Measurements from ENCODE around the gene LANCL3. TPM values are rescaled to one million over a fixed set of nuclear protein-coding genes. Genes with fewer than 3 reads are reported as not detected.
"Not testable (repeated sequence)": the region's sequence is repeated elsewhere in the genome, so short reads cannot be mapped to it uniquely, and the experiment has no call there.

Gene LANCL3
- total and polyA plus RNA-seq, 7 donors = 1.6 to 7.5 (median 3.6) TPM

DNA sequence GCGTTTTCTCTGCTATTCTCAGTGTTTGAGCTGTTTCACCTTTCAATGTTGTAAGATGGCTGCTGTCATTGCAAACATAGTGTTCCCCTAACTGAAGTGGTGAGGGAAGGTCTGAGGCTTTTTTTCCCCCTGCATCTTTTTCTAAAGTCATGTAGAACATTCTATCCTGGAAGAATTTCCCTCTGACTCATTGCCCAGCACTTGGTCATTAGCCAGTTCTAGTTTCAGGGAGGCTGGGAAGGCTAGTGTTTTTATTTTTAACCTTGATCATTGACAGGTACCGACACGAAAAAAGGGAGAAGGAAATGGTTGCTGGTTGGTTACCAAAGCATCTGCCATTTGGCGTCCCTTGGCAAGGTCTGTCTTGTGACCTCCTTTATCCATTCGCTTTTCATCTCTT, 6.6 kb downstream of the LANCL3 start:
- Histone ChIP-seq H3K4me1 (no peaks in the 10 kb centered on the region), H3K27ac (peak overlapping the region; percentile 33 to 68 (median 56)), H3K36me3 (no peaks in the 10 kb centered on the region), H3K4me3 (no peak overlapping the region), H3K9me3 (no peaks in the 10 kb centered on the region), H3K27me3 (no peaks in the 10 kb centered on the region)
- intact Hi-C loops (cut with DNase I) = loop anchor here (10.0 kb wide), 2 partner anchors 107 to 147 kb away; partner anchors contain the start of gene XK
- no peak for DNase-seq
- no peak for TF ChIP-seq EP300 (IDR thresholded peaks at IDR 0.05)
- TF ChIP-seq POLR2A (IDR thresholded peaks at IDR 0.05) = no peak
- TF ChIP-seq, protein P1, sequence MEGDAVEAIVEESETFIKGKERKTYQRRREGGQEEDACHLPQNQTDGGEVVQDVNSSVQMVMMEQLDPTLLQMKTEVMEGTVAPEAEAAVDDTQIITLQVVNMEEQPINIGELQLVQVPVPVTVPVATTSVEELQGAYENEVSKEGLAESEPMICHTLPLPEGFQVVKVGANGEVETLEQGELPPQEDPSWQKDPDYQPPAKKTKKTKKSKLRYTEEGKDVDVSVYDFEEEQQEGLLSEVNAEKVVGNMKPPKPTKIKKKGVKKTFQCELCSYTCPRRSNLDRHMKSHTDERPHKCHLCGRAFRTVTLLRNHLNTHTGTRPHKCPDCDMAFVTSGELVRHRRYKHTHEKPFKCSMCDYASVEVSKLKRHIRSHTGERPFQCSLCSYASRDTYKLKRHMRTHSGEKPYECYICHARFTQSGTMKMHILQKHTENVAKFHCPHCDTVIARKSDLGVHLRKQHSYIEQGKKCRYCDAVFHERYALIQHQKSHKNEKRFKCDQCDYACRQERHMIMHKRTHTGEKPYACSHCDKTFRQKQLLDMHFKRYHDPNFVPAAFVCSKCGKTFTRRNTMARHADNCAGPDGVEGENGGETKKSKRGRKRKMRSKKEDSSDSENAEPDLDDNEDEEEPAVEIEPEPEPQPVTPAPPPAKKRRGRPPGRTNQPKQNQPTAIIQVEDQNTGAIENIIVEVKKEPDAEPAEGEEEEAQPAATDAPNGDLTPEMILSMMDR (IDR thresholded peaks at IDR 0.05) = no peak
- TF ChIP-seq POLR2AphosphoS5 (IDR thresholded peaks at IDR 0.05) = no peak
- 79 to 89% methylated on average over 5 of the region's 5 CpGs for WGBS, 2 donors

DNA sequence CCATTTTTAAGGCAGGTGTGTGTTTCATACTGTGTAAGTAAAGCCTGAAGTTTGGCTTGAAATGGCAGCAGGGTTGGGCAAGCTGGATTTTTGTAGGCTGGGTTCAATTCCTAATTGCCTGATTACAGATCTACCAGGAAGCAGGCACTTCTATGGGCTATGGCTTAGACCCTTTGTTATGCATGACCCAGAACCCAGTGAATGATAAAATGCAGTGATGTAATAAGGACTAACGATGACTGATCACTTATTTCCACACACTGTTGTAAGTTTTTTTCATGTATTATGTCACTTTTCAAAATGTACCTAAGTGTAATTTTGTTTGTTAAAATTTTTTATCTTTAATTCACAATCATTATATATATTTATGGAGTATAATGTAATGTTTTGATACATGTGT, 8.6 kb downstream of the LANCL3 start:
- Histone ChIP-seq H3K27me3 (no peaks in the 10 kb centered on the region), H3K9me3 (no peaks in the 10 kb centered on the region), H3K4me3 (no peak overlapping the region), H3K27ac (no peak overlapping the region), H3K36me3 (no peaks in the 10 kb centered on the region), H3K4me1 (no peaks in the 10 kb centered on the region)
- 50 to 74% methylated on average over 1 of the region's 1 CpG for WGBS, 2 donors
- DNase-seq = no peak
- intact Hi-C loops (cut with DNase I) = no loop called here
- no peak for TF ChIP-seq POLR2A (IDR thresholded peaks at IDR 0.05)
- TF ChIP-seq POLR2AphosphoS5 (IDR thresholded peaks at IDR 0.05) = no peak
- TF ChIP-seq EP300 (IDR thresholded peaks at IDR 0.05) = no peak
- TF ChIP-seq, protein P1 (IDR thresholded peaks at IDR 0.05) = no peak

DNA sequence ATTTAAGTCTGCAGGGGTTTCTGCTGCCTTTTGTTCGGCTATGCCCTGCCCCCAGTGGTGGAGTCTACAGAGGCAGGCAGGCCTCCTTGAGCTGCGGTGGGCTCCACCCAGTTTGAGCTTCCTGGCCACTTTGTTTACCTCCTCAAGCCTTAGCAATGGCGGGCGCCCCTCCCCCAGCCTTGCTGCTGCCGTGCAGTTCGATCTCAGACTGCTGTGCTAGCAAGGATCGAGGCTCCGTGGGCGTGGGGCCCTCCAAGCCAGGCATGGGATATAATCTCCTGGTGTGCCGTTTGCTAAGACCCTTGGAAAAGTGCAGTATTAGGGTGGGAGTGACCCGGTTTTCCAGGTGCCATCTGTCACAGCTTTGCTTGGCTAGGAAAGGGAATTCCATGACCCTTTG, 15.9 kb downstream of the LANCL3 start:
- DNase-seq; H3K9me3 ChIP-seq; H3K27me3 ChIP-seq; H3K36me3 ChIP-seq; H3K27ac ChIP-seq; H3K4me3 ChIP-seq; H3K4me1 ChIP-seq; intact Hi-C loops (cut with DNase I): not testable (repeated sequence)
- WGBS, 2 donors = 92 to 94% methylated on average over 11 of the region's 11 CpGs

DNA sequence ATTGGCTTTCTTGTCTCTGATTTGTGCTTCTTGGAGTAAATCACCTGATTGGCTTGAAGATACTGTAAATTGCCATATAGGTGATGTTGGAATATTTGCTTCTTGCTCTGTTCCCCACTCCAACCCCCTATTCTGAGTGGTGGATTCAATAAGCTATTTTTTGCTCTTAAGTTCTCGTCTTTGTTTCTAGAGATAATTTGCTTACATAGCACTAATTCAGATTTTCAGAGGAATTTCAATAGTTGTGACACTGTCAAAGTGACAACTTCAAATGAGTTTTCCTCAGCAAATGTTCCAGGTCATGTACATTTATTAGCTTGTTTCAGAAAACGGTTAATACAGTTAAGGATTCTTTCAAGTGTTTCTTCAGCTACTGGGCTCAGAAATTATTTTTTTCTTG, 18.6 kb downstream of the LANCL3 start:
- TF ChIP-seq EP300 (IDR thresholded peaks at IDR 0.05) (no peak), POLR2A (IDR thresholded peaks at IDR 0.05) (no peak)
- TF ChIP-seq, protein P1 (IDR thresholded peaks at IDR 0.05) = no peak
- H3K27ac ChIP-seq = no peak overlapping the region
- no peaks in the 10 kb centered on the region for H3K27me3 ChIP-seq
- DNase-seq = no peak
- H3K36me3 ChIP-seq = no peaks in the 10 kb centered on the region
- intact Hi-C loops (cut with DNase I) = no loop called here
- WGBS, 2 donors = 82 to 90% methylated on average over 2 of the region's 2 CpGs
- no peaks in the 10 kb centered on the region for H3K9me3 ChIP-seq
- no peak overlapping the region for H3K4me3 ChIP-seq
- no peaks in the 10 kb centered on the region for H3K4me1 ChIP-seq

DNA sequence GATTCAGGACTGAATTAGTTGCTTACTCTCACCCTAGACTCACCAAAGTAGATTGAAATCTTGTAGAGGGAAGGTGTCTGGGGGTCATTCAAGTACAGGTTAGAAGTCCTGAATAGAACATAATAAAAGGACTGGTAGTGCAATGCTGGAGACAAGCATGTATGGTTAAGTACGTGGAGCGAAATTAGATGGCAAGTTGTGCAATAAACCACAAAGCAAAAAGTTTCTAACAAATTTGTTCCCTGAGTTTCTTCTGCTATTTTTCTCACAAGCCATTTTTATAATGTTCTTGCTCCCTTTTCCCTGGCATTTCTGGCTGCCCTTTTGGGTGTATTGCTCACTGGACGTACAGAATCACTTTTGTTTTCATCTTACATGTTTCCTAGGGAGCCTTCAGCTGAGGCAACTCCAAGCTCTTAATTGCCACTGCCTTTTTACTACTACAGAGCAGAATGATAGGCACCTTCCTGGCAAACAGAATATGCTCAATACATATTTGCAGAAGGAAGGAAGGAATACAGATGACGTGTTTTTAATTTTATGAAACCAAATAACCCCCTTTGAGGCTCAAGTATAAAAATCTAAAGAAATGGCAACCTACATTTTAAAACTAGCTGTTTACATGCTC, 23.4 kb downstream of the LANCL3 start:
- WGBS, 2 donors = 44 to 59% methylated on average over 4 of the region's 4 CpGs
- no peak for DNase-seq
- Histone ChIP-seq H3K27ac (no peak overlapping the region), H3K4me3 (no peak overlapping the region), H3K4me1 (peaks cover 0 to 5% (median 0%) of the 10 kb centered on the region in 4 donors), H3K36me3 (no peaks in the 10 kb centered on the region), H3K9me3 (no peaks in the 10 kb centered on the region), H3K27me3 (no peaks in the 10 kb centered on the region)
- no peak for TF ChIP-seq POLR2AphosphoS5 (IDR thresholded peaks at IDR 0.05)
- TF ChIP-seq EP300 (IDR thresholded peaks at IDR 0.05) = no peak
- no peak for TF ChIP-seq POLR2A (IDR thresholded peaks at IDR 0.05)
- TF ChIP-seq, protein P1 (IDR thresholded peaks at IDR 0.05) = no peak
- intact Hi-C loops (cut with DNase I) = no loop called here
